Loucy (cell line): Measurements from ENCODE around the gene STAU1.

Experiments used
- H2AFZ ChIP-seq: fragments of 200-600 bp; sonication (generic); 2 replicates; pipeline ENCODE4 v1.6.0; 2016; ENCODE audit warnings: antibody characterized with exemption, mild to moderate bottlenecking, low read length, moderate library complexity
- H3F3A ChIP-seq: fragments of 200-600 bp; 2 replicates; pipeline ENCODE4 v1.6.0; 2016; ENCODE audit warnings: antibody characterized with exemption, low read depth, mild to moderate bottlenecking
- H3K27me3 ChIP-seq: fragments of 200-600 bp; sonication (generic); 2 replicates; pipeline ENCODE4 v1.6.1; 2014; ENCODE audit warnings: low read length, mild to moderate bottlenecking; ENCODE audit not compliant: insufficient read depth, poor library complexity, severe bottlenecking
- H3K36me3 ChIP-seq: fragments of 200-600 bp; sonication (generic); 2 replicates; pipeline ENCODE4 v1.6.1; 2016; ENCODE audit warnings: low read length; ENCODE audit not compliant: insufficient read depth
- H3K4me1 ChIP-seq: fragments of 200-600 bp; sonication (generic); 2 replicates; pipeline ENCODE4 v1.5.1; 2014; ENCODE audit warnings: low read length, mild to moderate bottlenecking; ENCODE audit not compliant: insufficient read depth, poor library complexity, severe bottlenecking
- H3K4me2 ChIP-seq: fragments of 200-600 bp; sonication (generic); 2 replicates; pipeline ENCODE4 v1.6.0; 2014; ENCODE audit warnings: antibody characterized with exemption, low read length, low read depth, mild to moderate bottlenecking; ENCODE audit not compliant: poor library complexity, severe bottlenecking
- H3K4me3 ChIP-seq: fragments of 200-600 bp; sonication (generic); 2 replicates; pipeline ENCODE4 v1.5.1; 2014; ENCODE audit warnings: low read length, mild to moderate bottlenecking, mixed read lengths; ENCODE audit not compliant: poor library complexity, severe bottlenecking
- H3K79me2 ChIP-seq: fragments of 200-600 bp; sonication (generic); 2 replicates; pipeline ENCODE4 v1.6.1; 2014; ENCODE audit warnings: low read length; ENCODE audit not compliant: insufficient read depth
- H3K9ac ChIP-seq: fragments of 200-600 bp; sonication (generic); 2 replicates; pipeline ENCODE4 v1.6.0; 2014; ENCODE audit warnings: mild to moderate bottlenecking, low read depth, low read length, moderate library complexity; ENCODE audit not compliant: poor library complexity, severe bottlenecking
- H3K9me2 ChIP-seq: fragments of 200-600 bp; sonication (generic); replicated peaks from 2 replicates; pipeline ENCODE4 v1.6.1; 2016; ENCODE audit warnings: low read depth, low read length, mixed read lengths
- H3K9me3 ChIP-seq: fragments of 200-600 bp; sonication (generic); 2 replicates; pipeline ENCODE4 v1.6.1; 2014; ENCODE audit warnings: mild to moderate bottlenecking, antibody characterized with exemption, low read length, low read depth; ENCODE audit not compliant: insufficient read depth
- H4K20me1 ChIP-seq: fragments of 200-600 bp; sonication (generic); 2 replicates; pipeline ENCODE4 v1.6.0; 2014; ENCODE audit warnings: antibody characterized with exemption, low read length, mild to moderate bottlenecking; ENCODE audit not compliant: insufficient read depth, poor library complexity, severe bottlenecking
- EZH2phosphoT487 ChIP-seq: fragments of 200-600 bp; IDR thresholded peaks from 2 replicates; pipeline ENCODE4 v1.6.1; 2018; ENCODE audit warnings: antibody characterized with exemption, mild to moderate bottlenecking, moderate library complexity, borderline replicate concordance
- TF ChIP-seq, protein P1 (sequence below): fragments of 200-600 bp; sonication (generic); conservative IDR thresholded peaks from 2 replicates; pipeline ENCODE4 v1.5.1; 2014; ENCODE audit warnings: mild to moderate bottlenecking, antibody characterized with exemption, low read length

The STAU1 gene

DNA sequence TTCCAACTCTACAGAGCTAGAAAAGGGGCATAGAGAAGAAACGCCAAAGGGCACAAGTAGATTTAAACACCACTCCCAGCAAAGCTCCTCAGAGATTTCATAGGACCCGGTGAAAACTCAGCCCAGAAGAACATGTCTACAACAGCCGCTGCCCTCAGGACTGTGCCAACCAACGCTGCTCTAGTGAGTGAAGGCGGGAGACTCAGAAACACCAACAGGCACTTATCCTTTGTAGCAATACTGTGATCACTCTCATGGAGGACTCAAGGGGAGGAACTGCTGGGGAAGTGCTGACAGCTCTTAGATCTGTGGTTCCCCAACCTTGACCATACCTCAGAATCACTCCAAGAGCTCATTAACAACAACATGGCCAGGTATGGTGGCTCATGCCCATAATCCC is 39.5 kb downstream of the STAU1 start:
- no peaks in the 10 kb centered on the region for H3K4me1 ChIP-seq
- peaks cover 4% of the 10 kb centered on the region for H4K20me1 ChIP-seq
- no peak for TF ChIP-seq EZH2phosphoT487
- TF ChIP-seq, protein P1, sequence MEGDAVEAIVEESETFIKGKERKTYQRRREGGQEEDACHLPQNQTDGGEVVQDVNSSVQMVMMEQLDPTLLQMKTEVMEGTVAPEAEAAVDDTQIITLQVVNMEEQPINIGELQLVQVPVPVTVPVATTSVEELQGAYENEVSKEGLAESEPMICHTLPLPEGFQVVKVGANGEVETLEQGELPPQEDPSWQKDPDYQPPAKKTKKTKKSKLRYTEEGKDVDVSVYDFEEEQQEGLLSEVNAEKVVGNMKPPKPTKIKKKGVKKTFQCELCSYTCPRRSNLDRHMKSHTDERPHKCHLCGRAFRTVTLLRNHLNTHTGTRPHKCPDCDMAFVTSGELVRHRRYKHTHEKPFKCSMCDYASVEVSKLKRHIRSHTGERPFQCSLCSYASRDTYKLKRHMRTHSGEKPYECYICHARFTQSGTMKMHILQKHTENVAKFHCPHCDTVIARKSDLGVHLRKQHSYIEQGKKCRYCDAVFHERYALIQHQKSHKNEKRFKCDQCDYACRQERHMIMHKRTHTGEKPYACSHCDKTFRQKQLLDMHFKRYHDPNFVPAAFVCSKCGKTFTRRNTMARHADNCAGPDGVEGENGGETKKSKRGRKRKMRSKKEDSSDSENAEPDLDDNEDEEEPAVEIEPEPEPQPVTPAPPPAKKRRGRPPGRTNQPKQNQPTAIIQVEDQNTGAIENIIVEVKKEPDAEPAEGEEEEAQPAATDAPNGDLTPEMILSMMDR, result no peak
- peaks cover 79% of the 10 kb centered on the region; the same call in 1 of the 2 replicates for H3K36me3 ChIP-seq
- H3F3A ChIP-seq, result no peaks in the 10 kb centered on the region
- H3K9me3 ChIP-seq, result no peaks in the 10 kb centered on the region
- no peaks in the 10 kb centered on the region for H3K9me2 ChIP-seq
- H3K4me3 ChIP-seq, result no peak overlapping the region
- H3K4me2 ChIP-seq, result no peak overlapping the region
- H3K27me3 ChIP-seq, result no peaks in the 10 kb centered on the region
- no peak overlapping the region for H2AFZ ChIP-seq
- no peak overlapping the region for H3K9ac ChIP-seq
- peaks cover 27% of the 10 kb centered on the region; the same call in 1 of the 2 replicates for H3K79me2 ChIP-seq

DNA sequence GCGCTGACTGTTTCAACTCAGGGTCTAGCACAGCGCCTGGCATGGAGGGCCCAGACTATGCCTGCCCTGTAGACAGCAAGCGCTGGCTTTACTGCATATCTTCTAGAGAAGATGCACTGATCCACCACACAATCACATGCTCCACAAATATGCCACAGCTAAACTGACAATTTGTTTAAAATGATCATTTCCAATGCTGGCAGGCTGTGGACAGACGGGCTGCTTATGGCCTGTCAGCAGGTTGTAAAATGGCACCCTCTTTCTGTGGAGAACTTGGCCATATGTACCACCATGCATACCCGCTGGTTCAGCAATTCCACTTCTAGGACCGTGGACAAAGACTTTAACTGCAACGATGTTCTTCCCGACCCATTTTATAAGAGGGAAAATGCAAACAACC is 40.8 kb downstream of the STAU1 start:
- Histone ChIP-seq H3K79me2 (peaks cover 30% of the 10 kb centered on the region; the same call in 1 of the 2 replicates), H2AFZ (no peak overlapping the region), H3F3A (no peaks in the 10 kb centered on the region), H3K9ac (no peak overlapping the region), H4K20me1 (peaks cover 4% of the 10 kb centered on the region), H3K27me3 (no peaks in the 10 kb centered on the region), H3K9me2 (no peaks in the 10 kb centered on the region), H3K4me1 (no peaks in the 10 kb centered on the region), H3K4me2 (no peak overlapping the region), H3K36me3 (peaks cover 87% of the 10 kb centered on the region; the same call in 1 of the 2 replicates), H3K4me3 (no peak overlapping the region), H3K9me3 (no peaks in the 10 kb centered on the region)
- TF ChIP-seq, protein P1, result no peak
- no peak for TF ChIP-seq EZH2phosphoT487

DNA sequence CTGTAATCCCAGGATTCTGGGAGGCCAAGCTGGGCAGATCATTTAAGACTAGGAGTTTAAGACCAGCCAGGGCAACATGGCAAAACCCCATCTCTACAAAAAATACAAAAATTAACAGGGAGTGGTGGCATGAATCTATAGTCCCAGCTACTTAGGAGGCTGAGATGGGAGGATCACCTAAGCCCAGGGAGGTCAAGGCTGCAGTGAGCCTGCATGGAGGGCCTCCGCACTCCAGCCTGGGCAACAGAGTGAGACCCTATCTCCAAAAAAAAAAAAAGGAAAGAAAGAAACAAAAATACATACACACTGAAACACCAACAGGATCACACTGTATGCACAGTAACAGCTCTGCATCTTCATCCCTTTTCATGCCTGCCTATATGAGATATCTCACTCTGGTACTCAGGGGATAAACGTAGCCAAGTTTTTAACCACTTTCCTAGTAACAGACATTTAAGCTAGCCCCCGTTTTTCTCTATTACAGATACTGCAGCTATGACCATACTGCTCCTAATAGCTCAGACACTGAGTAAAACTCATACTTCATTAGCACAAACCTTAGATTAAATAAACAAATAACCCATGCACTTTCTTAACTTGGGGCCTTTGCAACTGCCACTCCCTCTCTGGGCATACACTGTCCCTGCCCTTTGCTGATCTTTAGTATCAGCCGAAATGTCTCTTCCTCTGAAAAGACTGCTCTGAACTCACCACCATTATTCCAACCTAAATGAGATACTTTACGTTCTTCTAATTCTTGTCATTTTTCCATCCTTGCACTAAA is 41.5 kb downstream of the STAU1 start:
- no peak overlapping the region for H2AFZ ChIP-seq
- H3K36me3 ChIP-seq, result peaks cover 84% of the 10 kb centered on the region; the same call in 1 of the 2 replicates
- H4K20me1 ChIP-seq, result peaks cover 4% of the 10 kb centered on the region
- no peaks in the 10 kb centered on the region for H3K9me3 ChIP-seq
- H3K27me3 ChIP-seq, result no peaks in the 10 kb centered on the region
- H3K9me2 ChIP-seq, result no peaks in the 10 kb centered on the region
- H3K79me2 ChIP-seq, result peaks cover 30% of the 10 kb centered on the region; the same call in 1 of the 2 replicates
- H3K4me2 ChIP-seq, result no peak overlapping the region
- H3F3A ChIP-seq, result no peaks in the 10 kb centered on the region
- H3K4me1 ChIP-seq, result no peaks in the 10 kb centered on the region
- no peak overlapping the region for H3K4me3 ChIP-seq
- TF ChIP-seq, protein P1, result no peak
- no peak for TF ChIP-seq EZH2phosphoT487
- no peak overlapping the region for H3K9ac ChIP-seq
